HepG2 (cell line): ENCODE results near the gene GATD1. TPM values are rescaled to one million over a fixed set of nuclear protein-coding genes. Genes with fewer than 3 reads are reported as not detected.

Experiments used
- ATAC-seq: fragments of 200-7000 bp; cut with Tn5 transposase; 3 replicates; pipeline ENCODE4 v1.9.1; 2020; ENCODE audit warnings: mild to moderate bottlenecking, moderate library complexity
- BruUV-seq: library from RNA; stranded (reverse); fragments of 400-500 nt; replicated peaks from 2 replicates; lab custom pipeline; 2021; lab: Mats Ljungman, UMichigan
- CTCF ChIA-PET: fragments of 300-600 bp; formaldehyde crosslinking; extraction: SDS; loops from one replicate; lab custom pipeline; 2021; ENCODE audit warnings: low total read pairs, inconsistent platforms, low intra/inter-chr PET ratio; lab: Yijun Ruan, JAX
- POLR2A ChIA-PET: fragments of 350-600 bp; sonication (Branson Sonifier 250); formaldehyde crosslinking; loops from one replicate; lab custom pipeline; 2020; ENCODE audit warnings: antibody characterized with exemption, inconsistent platforms; lab: Yijun Ruan, JAX
- DNase-seq: peaks from one replicate; pipeline ENCODE4 v3.0.0-alpha.2; 2015; ENCODE audit warnings: low spot score
- FAIRE-seq: peaks from 3 replicates; lab custom pipeline; 2011; peaks lifted over from hg19 to GRCh38; lab: Jason Lieb, UNC
- H2AFZ ChIP-seq: one replicate; pipeline ENCODE4 v1.6.1; 2011; ENCODE audit warnings: low read length, inconsistent platforms
- H3K27ac ChIP-seq: fragments of 300-600 bp; 3 replicates; pipeline ENCODE4 v1.8.0; 2011; ENCODE audit warnings: mixed run types, mild to moderate bottlenecking, mixed read lengths, low read length, inconsistent platforms; ENCODE audit not compliant: insufficient read depth; ENCODE audit errors: extremely low read length
- H3K27me3 ChIP-seq, 2 experiments: fragments of 200-600 bp in 1 of 2; 2 replicates in 1 of 2; 3 replicates in 1 of 2; pipeline versions ENCODE4 v1.6.0 to v1.8.0; 2011; ENCODE audit warnings: low read length in 2 of 2, mild to moderate bottlenecking in 2 of 2, moderate library complexity in 2 of 2, inconsistent platforms in 1 of 2; ENCODE audit not compliant: insufficient read depth in 2 of 2, control insufficient read depth in 1 of 2
- H3K36me3 ChIP-seq, 2 experiments: fragments of 200-600 bp in 1 of 2; replicated peaks in 1 of 2; 2 replicates in 1 of 2; 3 replicates in 1 of 2; pipeline versions ENCODE4 v1.5.1 to v1.8.0; 2011; ENCODE audit warnings: low read length in 2 of 2, inconsistent platforms in 1 of 2; ENCODE audit not compliant: insufficient read depth in 2 of 2, control insufficient read depth in 1 of 2
- H3K4me1 ChIP-seq: 2 replicates; pipeline ENCODE4 v1.5.1; 2012; ENCODE audit warnings: low read length, inconsistent platforms; ENCODE audit not compliant: insufficient read depth
- H3K4me2 ChIP-seq: 2 replicates; pipeline ENCODE4 v1.6.0; 2011; ENCODE audit warnings: low read depth, low read length, inconsistent platforms
- H3K4me3 ChIP-seq, 3 experiments: fragments of 200-600 bp in 1 of 3; sonication (generic), shearing (Covaris generic) in 1 of 3; replicated peaks in 1 of 3; 2 replicates each; pipeline ENCODE4 v1.5.1; 2011 to 2016; ENCODE audit warnings: low read length in 3 of 3, inconsistent platforms in 2 of 3, low read depth in 2 of 3, mild to moderate bottlenecking in 2 of 3, control low read depth in 1 of 3, mixed read lengths in 1 of 3; ENCODE audit not compliant: insufficient read depth in 1 of 3
- H3K79me2 ChIP-seq: one replicate; pipeline ENCODE4 v1.6.1; 2011; ENCODE audit warnings: low read length, inconsistent platforms; ENCODE audit not compliant: insufficient read depth
- H3K9ac ChIP-seq: 2 replicates; pipeline ENCODE4 v1.6.0; 2011; ENCODE audit warnings: mild to moderate bottlenecking, low read depth, low read length, inconsistent platforms; ENCODE audit not compliant: insufficient read depth
- H3K9me3 ChIP-seq: 2 replicates; pipeline ENCODE4 v1.5.1; 2012; ENCODE audit warnings: mild to moderate bottlenecking, low read length
- H4K20me1 ChIP-seq: 2 replicates; pipeline ENCODE4 v1.6.0; 2011; ENCODE audit warnings: inconsistent platforms, mild to moderate bottlenecking, low read length, moderate library complexity; ENCODE audit not compliant: insufficient read depth
- ARID2 ChIP-seq: sonication (generic); formaldehyde crosslinking; IDR thresholded peaks from 2 replicates; pipeline ENCODE4 v1.8.1; 2022; ENCODE audit warnings: mild to moderate bottlenecking, missing genetic modification reagents, borderline replicate concordance
- ARNT ChIP-seq: fragments of 450-650 bp; IDR thresholded peaks from 2 replicates; pipeline ENCODE4 v1.6.1; 2017
- KMT2B ChIP-seq: IDR thresholded peaks from 2 replicates; pipeline ENCODE4 v1.6.1; 2016; ENCODE audit warnings: missing genetic modification reagents, missing compliant biosample characterization
- MED1 ChIP-seq: sonication (generic); formaldehyde crosslinking; IDR thresholded peaks from 2 replicates; pipeline ENCODE4 v1.4.0; 2020; ENCODE audit warnings: missing genetic modification reagents
- MTF1 ChIP-seq: sonication (generic); formaldehyde crosslinking; IDR thresholded peaks from 2 replicates; pipeline ENCODE4 v1.5.0; 2020; ENCODE audit warnings: missing genetic modification reagents
- NR2F2 ChIP-seq: IDR thresholded peaks from 2 replicates; pipeline ENCODE4 v1.6.1; 2012; ENCODE audit warnings: low read depth, inconsistent platforms, borderline replicate concordance
- POLR2G ChIP-seq: fragments of 200-400 bp; formaldehyde crosslinking; IDR thresholded peaks from 2 replicates; pipeline ENCODE4 v1.6.1; 2018; ENCODE audit warnings: mild to moderate bottlenecking, low read depth, low read length, moderate library complexity
- RBM22 ChIP-seq: fragments of 200-400 bp; formaldehyde crosslinking; optimal IDR thresholded peaks from 2 replicates; pipeline ENCODE3; 2017; ENCODE audit warnings: mild to moderate bottlenecking, low read length, moderate library complexity
- THAP11 ChIP-seq: IDR thresholded peaks from 2 replicates; pipeline ENCODE4 v1.6.1; 2016; ENCODE audit warnings: missing biosample characterization, missing genetic modification reagents
- ZNF468 ChIP-seq: sonication (generic); formaldehyde crosslinking; IDR thresholded peaks from 2 replicates; pipeline ENCODE4 v1.8.0; 2022; ENCODE audit warnings: mild to moderate bottlenecking, moderate library complexity, missing genetic modification reagents
- ZNF552 ChIP-seq: sonication (generic); formaldehyde crosslinking; IDR thresholded peaks from 2 replicates; pipeline ENCODE4 v1.9.0; 2022; ENCODE audit warnings: missing genetic modification reagents, mild to moderate bottlenecking, borderline replicate concordance
- ZNF652 ChIP-seq: IDR thresholded peaks from 2 replicates; pipeline ENCODE4 v1.6.1; 2016; ENCODE audit warnings: low read depth, borderline replicate concordance
- ZSCAN25 ChIP-seq: sonication (generic); formaldehyde crosslinking; IDR thresholded peaks from 2 replicates; pipeline ENCODE4 v1.8.0; 2022; ENCODE audit warnings: mild to moderate bottlenecking, missing genetic modification reagents
- WGBS: methylation state at CpG from one replicate; pipeline ENCODE4 v1.1.6; 2017; ENCODE audit warnings: low lambda C conversion rate; 5-methylcytosine and 5-hydroxymethylcytosine counted together
- in situ Hi-C: cut with HindIII; loops from 2 replicates; pipeline ENCODE4 v1.10.0; 2017; ENCODE audit warnings: low pct_unique_long_range_greater_than_20kb; ENCODE audit not compliant: extremely low pct_ligation_motif_present
- intact Hi-C: fragments of 100-400 bp; cut with micrococcal nuclease; formaldehyde crosslinking; loops from one replicate; pipeline ENCODE4 v1.10.0; 2022; ENCODE audit not compliant: unreplicated experiment
- polyA plus RNA-seq, 8 experiments: library from polyadenylated mRNA; depleted of rRNA in 3 of 8; stranded (reverse) in 7 of 8; unstranded in 1 of 8; fragments of >200 nt; fragmentation: Illumina TruSeq in 4 of 8; extraction: Trizol in 4 of 8; gene quantifications; 2 replicates each; pipeline versions ENCODE4 v1.2.1 to v1.2.3, GENCODE V29; 2011 to 2016; ENCODE audit warnings: low read depth in 4 of 8, missing spikeins in 1 of 8, mixed read lengths in 1 of 8; ENCODE audit not compliant: insufficient read depth in 1 of 8
- total RNA-seq, 5 experiments: library from RNA; depleted of rRNA; stranded (reverse); fragments of >200 nt; fragmentation: Illumina TruSeq; extraction: Trizol; gene quantifications; 2 replicates each; pipeline ENCODE4 v1.2.3, GENCODE V29; 2016; ENCODE audit warnings: low read depth in 1 of 5
- TF ChIP-seq, protein P1 (sequence below): IDR thresholded peaks from 2 replicates; pipeline ENCODE4 v1.6.1; 2016; ENCODE audit warnings: missing compliant biosample characterization, missing genetic modification reagents, borderline replicate concordance

The GATD1 gene
- total and polyA plus RNA-seq, 2 of the 13 experiments (the other 11 are each of a cell fraction or from before 2014, with no cell fraction given) = 31.3 to 60.5 TPM

DNA sequence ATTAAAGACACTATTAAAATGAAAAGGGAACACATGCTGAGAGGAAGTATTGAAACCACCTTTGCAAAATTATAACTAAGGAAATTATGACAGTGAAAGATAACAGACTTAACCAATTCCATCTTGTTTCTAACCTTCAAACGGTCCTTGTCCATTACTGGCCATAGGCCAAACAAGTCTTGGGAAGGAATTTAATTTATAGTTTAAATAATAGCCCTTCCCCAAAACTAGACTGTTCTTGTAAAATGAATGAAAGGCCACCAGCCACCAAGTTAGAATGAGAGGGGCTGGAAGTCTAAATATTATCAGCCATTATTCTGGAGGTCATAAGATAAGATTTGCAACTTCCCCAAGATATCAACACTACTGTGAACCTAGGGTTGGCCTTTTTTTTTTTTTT is 31.9 kb downstream of the GATD1 start:
- FAIRE-seq (no peak), DNase-seq (no peak), ATAC-seq (no peak)
- 39% methylated on average over 1 of the region's 1 CpG for WGBS
- Histone ChIP-seq H3K4me1 (peaks cover 29% of the 10 kb centered on the region), H3K79me2 (peaks cover 31% of the 10 kb centered on the region), H4K20me1 (peaks cover 5% of the 10 kb centered on the region; the same call in 1 of the 2 replicates), H2AFZ (no peak overlapping the region), H3K27ac (no peak overlapping the region), H3K27me3 (no peaks in the 10 kb centered on the region), H3K9ac (no peak overlapping the region), H3K9me3 (no peaks in the 10 kb centered on the region), H3K4me2 (no peak overlapping the region), H3K4me3 (no peak overlapping the region), H3K36me3 (no peaks in the 10 kb centered on the region)
- intact Hi-C loops (no loop called here), in situ Hi-C loops (no loop called here)
- BruUV-seq = TSS peak; percentile 74
- CTCF ChIA-PET = no interaction called here
- TF ChIP-seq MTF1 (CRISPR knock-in tag) (no peak), POLR2G (no peak), THAP11 (no peak), ZSCAN25 (CRISPR knock-in tag) (no peak), ARID2 (CRISPR knock-in tag) (no peak), KMT2B (CRISPR knock-in tag) (no peak), MED1 (CRISPR knock-in tag) (no peak), ARNT (no peak), NR2F2 (no peak), ZNF652 (CRISPR knock-in tag) (no peak), RBM22 (no peak), ZNF552 (CRISPR knock-in tag) (no peak), ZNF468 (CRISPR knock-in tag) (no peak)
- TF ChIP-seq, protein P1, sequence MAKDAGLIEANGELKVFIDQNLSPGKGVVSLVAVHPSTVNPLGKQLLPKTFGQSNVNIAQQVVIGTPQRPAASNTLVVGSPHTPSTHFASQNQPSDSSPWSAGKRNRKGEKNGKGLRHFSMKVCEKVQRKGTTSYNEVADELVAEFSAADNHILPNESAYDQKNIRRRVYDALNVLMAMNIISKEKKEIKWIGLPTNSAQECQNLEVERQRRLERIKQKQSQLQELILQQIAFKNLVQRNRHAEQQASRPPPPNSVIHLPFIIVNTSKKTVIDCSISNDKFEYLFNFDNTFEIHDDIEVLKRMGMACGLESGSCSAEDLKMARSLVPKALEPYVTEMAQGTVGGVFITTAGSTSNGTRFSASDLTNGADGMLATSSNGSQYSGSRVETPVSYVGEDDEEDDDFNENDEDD = no peak
- POLR2A ChIA-PET = interaction anchor here (1.1 kb wide), 1 partner anchor 31 kb away, joined by 3 read pairs; no protein-coding TSS in a partner anchor
